Nucleus accumbens (tissue), 56 donors: Measurements from ENCODE around the gene BAX.
A peak's percentile ranks its signal among the peaks of the same experiment; 100 is the strongest.

Experiments
- DNase-seq, 56 donors: peaks; one replicate each; lab custom pipeline; 2025; lab: John Stamatoyannopoulos, UW

BAX gene

GRCh38 chr19:48961673-48962028 is 7.0 kb downstream of the BAX start:
- DNase-seq: no peak

- peak in 11 of 56 donors; percentile 3 to 40 (median 15) for DNase-seq
Measured at GRCh38 chr19:48962029-48962848, 7.6 kb downstream of the BAX start.

- DNase-seq: no peak
Measured at GRCh38 chr19:48962849-48963165, 8.1 kb downstream of the BAX start.

- DNase-seq: peak in 53 of 56 donors; percentile 16 to 94 (median 59)
Measured at GRCh38 chr19:48963371-48964204, 8.9 kb downstream of the BAX start.

- DNase-seq: peak in 20 of 56 donors; percentile 25 to 87 (median 46)
Measured at GRCh38 chr19:48964205-48965039, 9.7 kb downstream of the BAX start.

GRCh38 chr19:48965040-48965805 is 10.5 kb downstream of the BAX start, which contains the start of gene FTL:
FTL (plus strand) TSS chr19:48965309; CDS start chr19:48965508, 199 bp downstream.
- peak; percentile 77 to 99 (median 96) for DNase-seq

- peak in 55 of 56 donors; percentile 51 to 94 (median 82) for DNase-seq
Measured at GRCh38 chr19:48965806-48966540, 11.3 kb downstream of the BAX start.

GRCh38 chr19:48966541-48967345 is 12.1 kb downstream of the BAX start:
- DNase-seq: peak in 8 of 56 donors; percentile 13 to 49 (median 18)

GRCh38 chr19:48967346-48968178 is 12.9 kb downstream of the BAX start:
- DNase-seq: peak in 31 of 56 donors; percentile 5 to 63 (median 39)

GRCh38 chr19:48968179-48968661 is 13.5 kb downstream of the BAX start:
- DNase-seq: no peak

GRCh38 chr19:48968813-48969218 is 14.1 kb downstream of the BAX start:
- DNase-seq: no peak

- no peak for DNase-seq
Measured at GRCh38 chr19:48969276-48970138, 14.8 kb downstream of the BAX start.

- DNase-seq: no peak
Measured at GRCh38 chr19:48970139-48970766, 15.6 kb downstream of the BAX start.

GRCh38 chr19:48970923-48971395 is 16.3 kb downstream of the BAX start:
- peak in 48 of 56 donors; percentile 14 to 85 (median 50) for DNase-seq
